T47D (cell line): ENCODE data around the gene YPEL4.
A peak's percentile ranks its signal among the peaks of the same experiment; 100 is the strongest.
"Not testable (repeated sequence)": the region's sequence is repeated elsewhere in the genome, so short reads cannot be mapped to it uniquely, and the experiment has no call there.

Experiments
- DNase-seq, 2 experiments: peaks; one replicate each; pipeline versions ENCODE4 v3.0.0 to v3.0.0-alpha.2; 2011 to 2012; ENCODE audit warnings: low read depth in 1 of 2, low spot score in 1 of 2
- JUND ChIP-seq: IDR thresholded peaks from 2 replicates; pipeline ENCODE4 v1.6.1; 2012; ENCODE audit warnings: low read depth
- in situ Hi-C: cut with HindIII; loops from 2 replicates; pipeline ENCODE4 v1.10.0; 2016; ENCODE audit warnings: low sequenced_read_pairs, low pct_unique_long_range_greater_than_20kb

YPEL4 gene

DNA sequence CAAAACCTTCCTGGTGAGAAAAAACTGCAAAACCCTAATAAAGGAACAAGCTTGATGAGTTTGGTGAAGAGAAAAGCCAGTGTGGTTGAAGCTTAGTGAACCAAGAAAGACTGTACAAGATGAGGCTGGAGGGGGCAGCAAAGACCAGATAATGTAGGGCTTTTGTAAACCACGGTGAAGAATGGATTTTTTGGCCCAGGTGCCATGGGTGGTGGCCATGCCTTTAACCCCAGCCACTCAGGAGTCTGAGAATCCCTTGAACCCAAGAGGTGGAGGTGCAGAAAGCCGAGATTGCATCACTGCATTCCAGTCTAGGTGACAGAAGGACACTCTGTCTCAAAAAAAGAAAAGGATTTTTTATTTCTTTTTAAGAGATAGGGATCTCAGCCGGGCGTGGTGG lies 13.2 kb upstream of the YPEL4 start:
- in situ Hi-C loops, result no loop called here
- DNase-seq, result peak in 1 of 2 experiments; percentile 71
- no peak for TF ChIP-seq JUND

DNA sequence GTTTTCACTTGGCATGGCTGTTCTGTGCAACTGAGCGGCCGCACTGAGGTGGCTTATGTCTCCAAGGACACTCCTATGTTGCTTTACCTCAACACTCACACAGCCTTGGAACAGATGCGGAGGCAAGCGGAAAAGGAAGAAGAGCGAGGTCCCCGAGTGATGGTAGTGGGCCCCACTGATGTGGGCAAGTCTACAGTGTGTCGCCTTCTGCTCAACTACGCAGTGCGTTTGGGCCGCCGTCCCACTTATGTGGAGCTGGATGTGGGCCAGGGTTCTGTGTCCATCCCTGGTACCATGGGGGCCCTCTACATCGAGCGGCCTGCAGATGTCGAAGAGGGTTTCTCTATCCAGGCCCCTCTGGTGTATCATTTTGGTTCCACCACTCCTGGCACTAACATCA lies 10.0 kb upstream of the YPEL4 start:
- no peak for TF ChIP-seq JUND
- no peak for DNase-seq
- in situ Hi-C loops, result no loop called here

DNA sequence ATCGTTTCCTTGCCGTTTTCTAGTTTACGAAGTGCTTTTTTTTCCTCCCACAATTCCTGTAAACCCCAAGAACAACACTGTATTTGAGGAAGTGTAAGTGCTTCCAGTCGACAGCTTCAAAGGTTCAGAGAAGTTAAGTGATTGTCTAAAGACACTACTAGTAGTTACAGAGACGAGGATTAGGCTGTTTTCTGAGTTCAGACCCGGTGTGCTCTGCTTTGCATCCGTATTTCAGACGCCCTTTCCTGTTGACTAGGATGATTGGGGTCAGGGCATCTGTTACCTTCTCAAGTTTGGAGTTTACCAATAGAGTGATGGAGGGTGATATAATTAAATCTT lies 8.3 kb upstream of the YPEL4 start:
- in situ Hi-C loops, result no loop called here
- no peak for TF ChIP-seq JUND
- no peak for DNase-seq

DNA sequence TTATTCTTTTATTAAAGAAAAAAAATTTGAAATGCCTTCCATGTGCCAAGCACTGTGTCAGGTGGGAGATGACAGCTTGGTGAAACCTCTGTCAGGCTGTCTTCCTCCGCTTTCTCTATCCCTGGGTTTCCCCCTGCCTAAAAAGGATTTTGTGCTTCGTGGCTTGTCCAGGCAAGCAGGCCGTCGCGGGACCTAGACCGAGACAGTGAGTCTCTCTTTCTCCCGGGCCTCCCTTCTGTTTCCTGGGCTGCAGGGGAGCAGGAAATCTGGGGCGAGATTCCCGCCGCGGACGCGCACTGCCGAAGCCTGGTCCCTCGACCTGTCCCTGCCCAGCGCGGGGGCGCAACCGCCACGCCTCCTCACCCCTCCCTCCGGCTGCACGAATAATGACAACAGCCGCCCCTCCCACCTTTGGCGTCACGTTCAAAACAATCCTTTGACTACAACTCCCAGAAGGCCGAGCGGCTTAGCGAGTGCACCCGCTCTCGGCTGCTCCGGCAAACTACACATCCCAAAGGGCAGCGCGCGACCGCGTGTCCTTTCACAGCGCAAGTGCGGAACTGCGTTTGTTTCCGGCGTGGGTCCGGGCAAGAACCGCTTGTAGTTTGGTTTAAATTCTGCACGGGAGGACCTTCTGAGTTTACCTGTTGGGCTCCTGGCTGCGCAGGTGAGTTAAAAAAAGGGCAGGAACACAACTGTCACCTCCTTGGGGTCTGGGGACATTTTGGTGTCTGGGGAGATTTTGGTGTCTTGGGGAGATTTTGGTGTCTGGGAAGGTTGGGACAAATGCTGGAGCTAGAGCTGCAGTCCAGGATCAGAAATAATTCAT lies 7.7 kb upstream of the YPEL4 start, which contains the start of gene CLP1:
TSS of gene CLP1 (plus strand) at position 569 of the 829 bp plus-strand sequence. CDS start 1,715 bp downstream, outside the sequence.
- TF ChIP-seq JUND, result no peak
- in situ Hi-C loops, result no loop called here
- peak; percentile 78 to 100 for DNase-seq

DNA sequence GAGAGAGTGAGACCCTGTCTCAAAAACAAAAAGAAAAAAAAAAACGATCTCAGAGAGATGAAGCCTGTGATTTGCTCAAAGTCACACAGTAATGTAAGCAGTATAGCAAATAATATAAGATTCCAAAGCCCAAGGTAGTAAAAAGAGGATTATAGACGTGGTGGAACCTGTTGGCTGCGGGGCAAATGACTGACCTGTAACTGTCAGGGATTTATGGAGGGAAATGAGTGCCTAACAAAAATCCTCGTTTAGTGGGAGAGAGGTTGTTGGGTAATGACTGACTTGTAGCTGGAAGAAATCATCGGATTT lies 7.1 kb upstream of the YPEL4 start:
- no peak for TF ChIP-seq JUND
- DNase-seq, result no peak
- in situ Hi-C loops, result no loop called here

DNA sequence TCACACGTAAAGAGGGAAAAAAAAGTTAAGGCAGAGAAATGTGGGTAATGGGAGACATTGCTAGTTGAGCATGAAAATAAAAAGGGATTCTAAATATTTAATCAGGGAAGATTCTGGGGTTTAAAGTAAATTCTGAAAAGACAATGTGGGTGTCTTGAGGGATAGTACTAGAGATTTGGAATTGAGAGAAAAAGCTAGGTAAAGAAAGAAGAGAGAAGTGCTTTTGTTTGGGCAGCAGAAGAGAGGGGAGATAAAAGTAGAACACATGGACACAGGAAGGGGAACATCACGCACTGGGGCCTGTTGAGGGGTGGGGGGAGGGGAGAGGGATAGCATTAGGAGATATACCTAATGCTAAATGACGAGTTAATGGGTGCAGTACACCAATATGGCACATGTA lies 3.5 kb upstream of the YPEL4 start:
- in situ Hi-C loops, result no loop called here
- no peak for TF ChIP-seq JUND
- DNase-seq, result no peak

DNA sequence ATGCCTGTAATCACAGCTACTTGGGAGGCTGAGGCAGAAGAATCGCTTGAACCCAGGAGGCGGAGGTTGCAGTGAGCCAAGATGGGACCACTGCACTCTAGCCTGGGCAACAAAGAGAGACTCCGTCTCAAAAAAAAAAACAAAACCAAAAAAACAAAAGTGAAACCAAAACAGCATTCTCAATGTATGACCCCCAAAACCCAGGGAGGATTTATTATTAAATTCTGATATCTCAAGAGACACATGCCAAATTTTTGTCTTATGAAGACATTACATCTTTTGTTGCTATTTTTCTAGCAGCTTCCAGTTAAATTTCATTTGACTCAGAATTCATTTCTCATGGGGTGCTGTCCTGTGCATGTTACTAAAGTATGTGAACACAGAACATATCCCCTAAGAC lies 3.0 kb upstream of the YPEL4 start:
- in situ Hi-C loops, result no loop called here
- no peak for DNase-seq
- no peak for TF ChIP-seq JUND

- DNase-seq, in situ Hi-C loops: not testable (repeated sequence)
These were observed 2.5 kb upstream of the YPEL4 start for GRCh38 chr11:57652230-57652629.

DNA sequence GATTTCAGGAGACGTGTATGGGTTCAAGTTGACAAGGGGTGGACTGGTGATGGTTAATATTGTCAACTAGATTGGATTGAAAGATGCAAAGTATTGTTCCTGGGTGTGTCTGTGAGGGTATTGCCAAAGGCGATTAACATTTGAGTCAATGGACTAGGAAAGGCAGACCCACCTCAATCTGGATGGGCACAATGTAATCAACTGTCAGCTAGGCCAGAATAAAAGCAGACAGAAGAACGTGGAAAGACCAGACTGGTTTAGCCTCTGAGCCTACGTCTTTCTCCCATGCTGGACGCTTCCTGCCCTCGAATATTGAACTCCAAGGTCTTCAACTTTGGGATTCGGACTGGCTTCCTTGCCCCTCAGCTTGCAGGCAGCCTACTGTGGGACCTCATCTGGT lies 1.7 kb upstream of the YPEL4 start:
- in situ Hi-C loops, result no loop called here

DNA sequence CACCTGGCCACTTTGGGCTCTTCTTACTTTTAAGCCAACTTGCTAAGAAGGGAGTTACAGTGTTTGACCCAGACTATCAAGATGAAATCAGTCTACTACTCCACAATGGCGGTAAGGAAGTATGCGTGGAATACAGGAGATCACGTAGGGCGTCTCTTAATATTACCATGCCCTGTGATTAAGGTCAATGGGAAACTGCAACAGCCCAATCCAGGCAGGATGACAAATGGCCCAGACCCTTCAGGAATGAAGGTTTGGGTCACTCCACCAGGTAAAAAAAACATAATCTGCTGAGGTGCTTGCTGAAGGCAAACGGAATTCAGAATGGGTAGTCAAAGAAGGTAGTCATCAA lies 1.0 kb upstream of the YPEL4 start:
- no peak for TF ChIP-seq JUND
- in situ Hi-C loops, result no loop called here
- no peak for DNase-seq

More for the DNA sequence above, 1.7 kb upstream of the YPEL4 start:
- DNase-seq, result no peak
- TF ChIP-seq JUND, result no peak

DNA sequence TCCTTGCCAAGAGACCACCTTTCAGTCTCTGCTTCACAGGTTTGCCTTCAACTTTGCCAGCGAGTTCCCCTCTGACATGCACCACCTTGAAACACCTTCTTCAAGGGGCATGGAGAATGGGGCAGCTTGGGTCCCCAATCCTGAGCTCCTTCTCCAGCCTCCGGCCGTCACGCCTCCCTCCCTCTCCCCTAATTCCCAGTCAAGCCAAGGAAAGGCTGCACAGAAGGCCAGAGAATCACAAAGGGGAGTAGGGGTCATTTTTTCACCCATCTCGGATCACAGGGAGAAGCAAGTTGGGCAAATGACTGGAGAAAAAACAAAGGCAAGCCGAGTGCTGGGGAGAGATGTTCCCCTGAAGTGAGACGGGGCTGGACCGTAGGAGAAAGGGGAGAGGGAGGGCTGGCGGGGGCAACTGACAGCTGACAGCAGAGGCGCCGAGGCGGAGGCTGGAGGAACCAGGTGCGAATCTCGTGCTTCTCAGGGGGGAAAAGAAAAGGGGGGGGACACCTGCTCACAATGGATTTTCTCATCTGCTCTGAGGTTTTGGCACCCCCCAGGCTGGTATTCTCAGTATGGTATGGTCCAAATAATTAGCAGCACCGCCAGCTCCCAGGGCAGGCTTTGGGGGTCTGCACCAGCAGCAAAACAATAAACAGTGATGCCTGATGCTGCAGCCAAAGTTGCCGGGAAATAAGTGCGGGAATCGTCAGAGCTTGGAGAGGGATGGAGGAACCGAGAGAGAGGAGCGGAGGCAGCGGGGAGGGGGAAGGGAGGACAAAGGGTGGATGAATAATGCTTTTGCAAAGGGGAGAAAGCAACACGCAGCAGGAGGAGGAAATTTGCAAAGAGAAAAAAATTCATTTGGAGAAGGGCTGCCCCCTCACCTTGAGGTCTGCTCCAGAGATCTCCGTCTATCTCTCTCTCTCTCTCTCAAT lies 644 bp downstream of the YPEL4 start:
- DNase-seq, result no peak
- TF ChIP-seq JUND, result no peak
- in situ Hi-C loops, result no loop called here

- DNase-seq, result peak in 1 of 2 experiments; percentile 55
- no peak for TF ChIP-seq JUND
- in situ Hi-C loops, result no loop called here
These were observed 1.5 kb downstream of the YPEL4 start for GRCh38 chr11:57647960-57648800.
